NCI-H1694 treated with DMSO at 0.1 percent for 48 hours (cell line): ENCODE results near the gene TCP11L2.

Source experiments
- DNase-seq: peaks from one replicate; lab custom pipeline; 2025; lab: John Stamatoyannopoulos, UW

The TCP11L2 gene

DNA sequence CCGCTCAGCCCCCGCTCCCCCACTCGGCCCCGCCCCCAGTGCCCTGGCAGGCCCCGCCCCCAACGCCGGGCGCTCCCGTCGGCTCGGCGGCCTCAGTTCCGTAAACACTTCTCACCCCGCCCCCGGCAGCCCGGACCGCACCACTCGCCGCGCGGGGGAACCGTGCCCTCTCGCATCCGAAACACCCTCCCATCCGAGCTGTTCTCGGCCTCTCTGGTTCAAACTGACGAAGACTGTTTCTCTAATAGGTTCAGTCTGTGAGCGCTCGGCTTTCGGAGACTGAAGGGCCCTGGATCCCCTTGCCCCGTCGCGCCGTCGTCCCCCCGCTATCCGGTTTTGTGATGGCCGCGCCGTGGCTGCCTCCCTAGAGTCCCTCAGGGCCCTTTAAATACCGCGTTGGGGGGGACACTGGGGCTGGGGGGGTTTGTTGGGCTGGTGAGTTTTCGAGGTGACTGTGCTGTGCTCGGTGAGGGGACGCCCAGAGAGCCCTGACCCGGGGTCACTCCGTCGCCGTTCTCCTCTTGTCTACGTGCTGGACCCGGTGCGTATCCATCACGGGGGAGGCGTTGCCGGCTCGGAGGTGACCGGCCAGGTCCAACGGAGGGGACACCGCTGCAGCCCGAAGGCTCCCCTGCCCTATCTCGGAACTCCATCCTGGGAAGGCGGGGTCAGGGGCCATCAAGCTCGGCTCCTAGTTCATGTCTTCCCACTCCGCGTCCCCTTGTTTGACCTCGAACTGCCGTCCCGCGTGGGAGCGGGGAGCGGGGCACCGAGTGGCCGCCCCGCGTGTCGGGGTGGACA, at the start of gene TCP11L2:
TCP11L2 (plus strand) TSS at position 333 of the 801 bp plus-strand sequence. CDS start 8,343 bp downstream, outside the sequence.
- DNase-seq, result peak; percentile 42

DNA sequence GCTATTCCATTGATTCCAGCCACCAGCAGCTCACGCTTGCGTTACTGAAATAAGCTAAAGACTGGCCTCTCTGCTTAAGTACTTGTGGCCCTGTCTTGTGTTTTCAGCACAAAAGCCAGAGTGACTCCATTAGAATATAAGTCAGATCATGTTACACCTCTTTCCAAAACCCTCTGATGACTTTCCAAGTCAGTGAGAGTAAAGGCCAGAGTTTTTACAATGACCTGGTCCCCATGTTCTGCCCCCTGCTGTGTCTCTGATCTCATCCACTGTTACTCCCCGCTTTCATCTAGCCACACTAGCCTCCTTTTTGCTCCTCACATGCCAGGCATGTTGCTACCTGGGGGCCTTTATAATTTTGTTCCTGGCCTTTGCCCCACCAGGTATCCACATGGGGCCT, 47.8 kb upstream of the TCP11L2 start:
- DNase-seq, result no peak

DNA sequence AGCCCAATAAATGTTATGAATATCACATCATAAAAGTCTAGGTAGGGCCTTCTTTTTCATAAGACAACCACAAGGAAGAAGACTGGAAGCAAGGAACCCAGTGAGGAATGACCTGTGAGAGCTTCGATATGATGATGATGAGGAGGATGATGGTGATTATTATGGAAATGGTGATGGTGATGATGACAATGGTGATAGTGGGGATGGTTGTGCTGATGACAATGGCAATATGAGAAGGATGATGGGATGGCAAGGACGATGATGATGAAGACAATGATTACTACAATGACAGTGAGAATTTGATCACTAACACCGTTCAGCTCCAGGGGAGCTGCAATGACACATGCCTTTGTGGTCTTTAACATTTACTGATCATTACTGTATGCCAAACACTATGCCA, 47.0 kb upstream of the TCP11L2 start:
- no peak for DNase-seq

DNA sequence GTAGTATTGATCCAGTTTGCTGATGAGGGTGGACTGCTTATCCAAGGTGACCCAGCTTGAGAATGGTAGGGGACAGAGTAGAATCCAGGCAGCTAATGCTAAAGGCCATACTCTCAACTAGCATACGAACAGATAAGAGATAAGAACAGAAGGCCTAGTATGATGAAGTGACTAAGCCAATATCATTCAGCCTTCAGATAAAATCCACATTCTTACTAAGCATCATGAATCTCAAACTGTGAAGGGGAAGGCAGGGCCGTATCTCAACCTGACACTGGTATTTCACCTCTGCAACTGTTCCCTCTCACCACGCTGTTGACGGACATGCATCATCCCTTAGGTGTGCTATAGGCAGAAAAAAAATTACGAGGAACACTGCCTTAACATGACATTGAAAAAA, 46.6 kb upstream of the TCP11L2 start:
- DNase-seq, result no peak

DNA sequence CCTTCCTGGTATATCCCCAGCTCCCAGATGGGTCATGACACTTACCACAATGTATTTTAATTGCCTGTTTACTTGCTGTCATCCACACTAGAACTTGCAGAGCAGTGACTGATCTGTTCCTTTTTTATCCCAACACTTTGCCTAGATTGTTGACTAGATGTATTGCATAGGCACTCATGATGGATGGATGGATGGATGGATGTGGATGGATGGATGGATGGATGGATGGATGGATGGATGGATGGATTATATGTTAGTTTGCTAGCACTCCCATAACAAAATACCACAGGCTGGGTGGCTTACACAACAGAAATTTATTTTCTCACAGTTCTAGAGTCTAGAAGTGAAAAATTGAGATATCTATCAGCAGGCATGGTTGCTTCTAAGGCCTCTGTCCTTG, 46.0 kb upstream of the TCP11L2 start:
- DNase-seq, result no peak

DNA sequence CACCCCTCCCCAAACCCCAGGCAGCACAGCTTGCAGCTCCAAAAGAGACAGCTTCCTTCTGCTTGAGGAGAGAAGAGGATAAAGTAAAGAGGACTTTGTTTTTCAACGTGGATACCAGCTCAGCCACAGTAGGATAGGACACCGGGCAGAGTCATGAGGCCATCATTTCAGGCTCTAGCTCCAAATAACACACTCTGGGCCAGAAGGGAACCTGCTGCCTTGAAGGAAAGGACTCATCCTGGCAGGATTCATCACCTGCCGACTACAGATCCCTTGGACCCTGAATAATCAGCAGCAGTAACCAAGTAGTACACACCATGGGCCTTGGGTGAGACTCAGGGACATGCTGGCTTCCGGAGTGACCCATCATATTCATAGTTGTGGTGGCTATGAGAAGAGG, 44.3 kb upstream of the TCP11L2 start:
- DNase-seq, result no peak

DNA sequence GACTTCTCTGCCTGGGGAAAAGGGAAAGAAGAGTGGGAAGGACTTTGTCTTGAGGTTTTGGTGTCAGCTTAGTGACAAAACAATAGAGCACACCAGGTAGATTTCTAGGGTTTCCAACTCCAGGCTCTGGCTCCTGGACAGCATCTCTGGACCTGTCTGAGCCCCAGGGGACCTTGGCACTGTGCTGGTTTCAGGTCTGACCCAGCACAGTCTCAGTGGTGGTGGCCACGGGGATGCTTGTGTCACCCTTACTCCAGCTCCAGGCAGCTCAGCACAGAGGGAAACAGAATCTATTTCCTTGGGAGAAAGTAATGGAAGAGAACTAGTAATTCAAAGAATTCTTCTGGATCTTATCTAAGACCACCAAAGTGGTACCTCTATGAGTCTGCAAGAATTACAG, 43.6 kb upstream of the TCP11L2 start:
- no peak for DNase-seq

DNA sequence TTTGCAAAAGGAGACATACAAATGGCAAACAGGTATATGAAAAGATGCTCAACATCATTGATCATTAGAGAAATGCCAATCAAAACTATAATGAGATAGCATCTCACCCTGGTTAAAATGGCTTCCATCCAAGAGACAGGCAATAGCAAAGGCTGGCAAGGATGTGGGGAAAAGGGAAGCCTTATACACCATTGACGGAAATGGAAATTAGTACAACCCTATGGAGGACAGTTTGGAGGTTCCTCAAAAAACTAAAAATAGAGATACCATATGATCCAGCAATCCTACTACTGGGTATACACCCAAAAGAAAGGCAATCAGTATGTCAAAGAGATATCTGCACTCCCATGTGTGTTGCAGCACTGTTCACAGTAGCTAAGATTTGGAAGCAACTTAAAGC, 37.4 kb upstream of the TCP11L2 start:
- no peak for DNase-seq

DNA sequence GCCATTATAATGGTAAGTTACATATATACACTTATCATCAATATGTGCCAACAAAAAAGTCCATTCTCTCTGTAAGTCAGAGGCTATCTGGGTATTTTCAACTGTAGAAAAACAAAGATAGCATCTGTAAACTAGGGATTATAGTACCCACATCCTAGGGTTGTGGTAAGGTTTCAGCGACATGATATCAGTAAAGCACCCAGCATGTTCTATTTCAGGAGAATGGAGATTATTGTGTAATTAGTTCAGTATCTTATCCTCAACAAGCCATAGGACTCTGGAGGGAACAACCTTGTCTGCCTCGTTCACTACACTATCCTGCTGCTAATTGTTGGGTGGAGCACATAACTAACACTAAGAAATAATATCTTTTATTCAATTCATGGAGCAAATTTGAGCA, 35.0 kb upstream of the TCP11L2 start:
- DNase-seq, result no peak

DNA sequence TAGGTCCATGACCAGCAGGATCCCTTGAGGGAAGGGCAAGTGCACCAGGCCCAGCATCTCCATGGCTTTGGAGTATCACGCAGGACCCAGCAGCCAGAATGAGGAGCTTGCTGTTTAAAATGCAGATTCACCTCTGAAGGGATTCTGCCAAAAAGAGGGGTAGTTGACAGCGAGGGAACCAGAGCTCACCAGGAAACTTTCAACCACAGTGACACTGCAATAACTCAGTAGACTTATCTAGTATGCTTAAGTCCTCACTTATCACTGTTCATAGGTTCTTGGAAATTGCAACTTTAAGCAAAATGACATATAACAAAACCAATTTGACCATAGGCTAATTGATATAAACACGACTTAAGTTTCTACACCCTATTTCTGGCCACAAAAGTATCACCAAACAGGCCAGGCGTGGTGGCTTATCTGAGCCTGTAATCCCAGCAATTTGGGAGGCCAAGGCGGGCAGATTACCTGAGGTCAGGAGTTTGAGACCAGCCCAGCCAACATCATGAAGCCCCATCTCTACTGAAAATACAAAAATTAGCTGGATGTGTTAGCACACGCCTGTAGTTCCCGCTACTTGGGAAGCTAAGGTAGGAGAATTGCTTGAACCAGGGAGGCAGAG, 33.3 kb upstream of the TCP11L2 start:
- DNase-seq, result no peak

DNA sequence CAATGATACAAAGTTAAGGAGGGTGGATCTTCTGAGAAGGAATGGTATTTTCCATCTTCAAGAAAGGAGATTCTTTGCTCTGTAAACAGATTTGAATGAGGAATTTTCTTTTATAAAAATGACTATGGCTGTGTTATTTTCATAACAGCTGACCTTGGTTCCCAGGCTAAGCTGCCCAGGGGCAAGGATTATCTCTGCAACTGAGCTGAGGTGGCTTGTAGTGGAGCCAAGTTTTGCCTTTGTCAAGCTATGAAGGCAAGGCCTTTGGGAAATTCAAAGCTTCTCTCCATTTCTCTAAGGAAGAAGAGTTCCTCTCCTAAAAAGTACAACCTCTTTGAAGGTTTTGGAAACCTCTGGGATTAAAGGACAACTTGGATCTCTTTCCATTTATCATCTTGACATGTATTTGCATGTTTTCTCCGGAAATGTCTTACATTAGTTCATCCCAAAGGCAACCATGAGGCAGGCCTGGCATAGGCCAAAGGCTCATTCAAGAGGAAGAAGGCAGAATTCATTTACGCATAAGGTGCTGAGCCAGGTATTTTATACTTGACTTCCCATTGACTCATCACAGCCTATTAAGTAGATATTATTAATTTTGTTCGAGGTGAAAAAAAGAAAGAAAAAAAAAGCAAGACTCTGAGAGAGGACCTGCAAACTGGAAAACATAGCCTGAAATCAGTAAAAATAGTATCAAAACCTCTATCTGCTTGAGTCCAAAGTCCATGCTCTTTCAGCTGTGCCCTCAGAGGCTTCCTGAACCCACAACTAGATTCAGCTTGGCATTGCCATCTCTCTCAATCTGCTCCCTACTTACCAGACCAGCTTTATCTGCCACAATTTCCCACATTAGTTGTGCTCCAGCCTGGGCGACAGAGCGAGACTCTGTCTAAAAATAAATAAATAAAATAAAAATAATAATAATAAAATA, 30.7 kb upstream of the TCP11L2 start:
- DNase-seq, result no peak

DNA sequence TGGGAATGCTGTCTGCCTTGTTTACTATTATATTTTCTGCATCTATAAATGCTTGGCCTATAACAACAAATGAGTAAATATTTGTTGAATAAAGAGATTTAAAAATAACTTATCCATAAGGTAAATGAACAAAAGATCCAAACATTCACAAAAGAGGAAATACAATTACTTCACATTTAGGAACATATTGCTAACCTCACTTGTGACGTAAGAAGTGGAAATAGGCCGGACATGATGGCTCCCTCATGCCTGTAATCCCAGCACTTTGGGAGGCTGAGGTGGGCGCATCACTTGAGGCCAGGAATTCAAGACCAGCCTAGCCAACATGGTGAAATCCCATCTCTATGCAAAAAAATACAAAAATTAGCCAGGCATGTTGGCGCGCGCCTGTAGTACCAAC, 29.0 kb upstream of the TCP11L2 start:
- DNase-seq, result no peak

DNA sequence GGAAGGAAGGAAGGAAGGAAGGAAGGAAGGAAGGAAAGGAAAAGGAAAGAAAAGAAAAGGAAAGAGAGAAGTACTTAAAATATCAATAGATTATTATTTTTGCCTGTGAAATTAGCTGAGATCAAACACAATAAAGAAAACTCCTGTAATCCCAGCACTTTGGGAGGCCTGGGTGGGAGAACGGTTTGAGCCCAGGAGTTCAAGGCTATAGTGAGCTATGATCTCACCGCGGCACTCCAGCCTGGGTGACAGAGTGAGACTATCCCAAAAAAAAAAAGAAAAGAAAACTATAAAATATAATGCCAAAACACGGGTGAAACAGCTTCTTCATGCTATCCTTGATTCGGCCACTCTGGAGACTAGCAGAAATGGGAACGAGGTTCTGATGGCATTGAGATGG, 28.5 kb upstream of the TCP11L2 start:
- no peak for DNase-seq

DNA sequence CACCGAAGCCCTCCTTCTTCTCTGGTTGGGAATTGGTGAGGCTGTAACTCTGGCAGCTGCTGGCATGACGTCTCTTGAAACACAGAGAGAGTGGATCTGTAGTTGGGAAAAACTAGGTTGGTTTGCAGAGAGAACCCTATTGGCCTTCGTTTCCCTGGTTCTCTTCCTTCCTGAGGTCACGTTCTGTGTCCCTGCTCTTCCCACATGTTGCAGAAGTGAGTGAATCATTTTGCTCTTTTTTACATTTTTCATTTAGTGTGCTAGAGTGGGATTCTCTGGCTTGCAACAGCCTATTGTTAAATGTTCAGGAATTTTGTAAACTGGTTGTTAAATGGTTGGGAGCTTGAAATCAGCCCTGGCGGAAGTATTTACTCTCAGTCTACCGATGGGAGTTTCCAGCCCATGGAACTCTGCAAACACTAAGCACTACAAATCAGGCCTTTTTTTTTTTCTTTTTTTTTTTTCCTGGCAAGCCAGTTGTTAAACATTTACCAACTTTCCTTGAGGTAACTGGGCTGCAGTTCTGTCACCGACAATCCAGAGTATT, 27.9 kb upstream of the TCP11L2 start:
- DNase-seq, result no peak

DNA sequence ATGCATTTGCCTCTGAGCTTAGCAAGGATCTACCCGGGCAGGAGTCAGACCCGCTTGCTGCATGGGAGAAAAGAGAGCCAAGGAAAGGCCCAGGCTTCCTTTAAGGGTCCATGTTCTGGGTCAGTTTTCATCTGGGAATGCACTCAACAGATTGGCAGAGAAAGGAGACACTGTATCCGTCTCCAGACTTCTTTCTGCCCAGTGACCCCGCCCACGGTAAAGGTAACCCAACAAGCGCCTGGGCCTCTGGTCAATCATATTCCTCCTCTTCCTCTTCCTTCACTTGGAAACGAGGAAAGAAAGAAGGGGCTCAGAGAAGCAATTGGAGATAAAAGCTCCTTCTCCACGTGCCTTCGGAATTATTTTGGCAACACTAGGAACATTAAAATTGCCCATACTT, 27.1 kb upstream of the TCP11L2 start:
- DNase-seq, result no peak

DNA sequence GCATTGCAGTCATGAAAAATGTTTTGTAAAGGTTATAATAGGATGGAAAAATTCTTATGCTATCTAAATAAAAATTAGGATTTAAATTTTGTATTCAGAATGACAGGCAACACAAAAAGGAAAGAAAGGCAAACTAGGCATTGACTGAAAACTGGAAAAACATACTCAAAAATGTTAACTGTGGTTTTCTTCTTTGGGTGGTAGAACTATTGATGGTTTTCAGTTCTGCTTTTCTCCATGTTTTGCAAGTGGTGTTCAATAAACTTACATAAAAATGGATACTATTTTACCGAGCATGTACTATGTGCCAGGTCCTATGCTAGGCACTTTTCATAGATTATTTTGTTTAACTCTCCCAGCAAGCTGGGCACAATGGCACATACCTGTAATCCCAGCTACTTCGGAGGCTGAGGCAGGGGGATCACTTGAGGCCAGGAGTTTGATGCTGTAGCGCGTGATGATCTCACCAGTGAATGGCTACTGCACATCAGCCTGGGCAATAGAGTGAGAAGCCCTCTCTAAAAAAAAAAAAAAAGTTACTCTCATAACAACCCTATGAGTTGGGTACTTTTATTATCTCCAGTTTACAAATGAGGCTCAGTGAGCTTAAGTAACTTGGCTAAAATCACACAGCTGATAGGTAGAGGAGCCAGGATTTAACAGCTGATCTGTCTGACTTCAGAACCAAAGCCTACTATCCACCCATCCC, 26.3 kb upstream of the TCP11L2 start:
- DNase-seq, result no peak

DNA sequence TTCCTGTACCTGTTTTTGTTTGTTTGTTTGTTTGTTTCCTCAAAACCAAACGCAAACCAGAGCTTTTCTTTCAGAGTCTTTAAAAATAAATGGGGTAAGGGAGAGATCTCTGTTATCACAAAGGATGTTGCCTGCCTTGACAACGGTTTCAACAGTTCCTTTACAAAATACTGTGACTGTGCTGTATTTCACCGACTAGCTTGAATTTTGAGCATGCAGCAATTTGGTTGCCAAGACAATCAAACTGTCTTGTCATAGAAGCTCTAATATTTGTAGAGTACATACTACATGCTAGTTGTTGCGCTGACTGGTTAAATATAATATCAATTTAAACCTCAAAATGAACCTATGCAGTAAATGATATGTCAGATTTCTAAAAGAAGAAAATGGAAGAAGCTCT, 22.4 kb upstream of the TCP11L2 start:
- no peak for DNase-seq

DNA sequence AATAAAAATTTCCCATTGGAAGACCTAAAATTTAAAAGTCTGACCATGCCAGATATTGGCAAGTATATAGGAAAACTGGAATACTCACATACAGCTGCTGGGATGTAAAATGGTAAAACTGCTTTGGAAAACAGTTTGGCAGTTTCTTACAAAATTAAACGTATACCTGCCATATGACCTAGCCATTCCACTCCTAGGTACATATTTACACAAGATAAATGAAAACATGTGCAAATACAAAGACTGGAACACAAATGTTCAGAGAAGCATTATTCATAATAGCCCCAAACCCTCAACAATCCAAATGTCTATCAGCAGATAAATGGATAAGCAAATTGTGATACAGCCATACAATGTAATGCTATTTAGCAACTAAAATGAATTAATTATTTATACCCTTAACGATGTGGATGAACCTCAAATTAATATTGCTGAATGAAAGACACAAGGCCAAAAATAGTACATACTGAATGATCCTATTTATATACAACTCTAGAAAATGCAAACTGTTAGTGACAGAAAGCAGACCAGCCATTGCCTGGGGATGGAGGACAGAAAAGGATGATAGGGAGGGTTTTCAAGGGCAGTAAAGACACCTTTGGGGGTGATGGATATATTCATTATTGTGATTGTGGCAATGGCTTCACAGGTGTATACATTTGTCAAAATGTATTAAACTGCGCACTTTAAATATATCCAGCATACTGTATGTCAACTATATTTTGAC, 21.3 kb upstream of the TCP11L2 start:
- DNase-seq, result no peak

DNA sequence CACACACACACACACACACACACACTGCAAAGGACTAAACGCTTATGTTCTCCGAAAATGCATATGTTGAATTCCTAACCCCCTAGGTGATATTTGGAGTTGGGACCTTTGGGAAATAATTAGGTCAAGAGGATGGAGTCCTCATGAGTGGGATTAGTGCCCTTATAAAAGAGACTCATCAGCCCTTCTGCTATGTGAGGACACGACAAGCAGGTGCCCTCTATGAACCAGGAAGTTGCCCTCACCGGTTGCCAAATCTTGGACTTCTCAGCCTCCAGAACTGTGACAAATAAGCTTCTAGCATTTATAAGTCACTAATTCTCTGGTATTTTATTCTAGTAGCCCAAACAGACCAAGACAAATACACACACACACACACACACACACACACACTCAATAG, 20.7 kb upstream of the TCP11L2 start:
- no peak for DNase-seq

DNA sequence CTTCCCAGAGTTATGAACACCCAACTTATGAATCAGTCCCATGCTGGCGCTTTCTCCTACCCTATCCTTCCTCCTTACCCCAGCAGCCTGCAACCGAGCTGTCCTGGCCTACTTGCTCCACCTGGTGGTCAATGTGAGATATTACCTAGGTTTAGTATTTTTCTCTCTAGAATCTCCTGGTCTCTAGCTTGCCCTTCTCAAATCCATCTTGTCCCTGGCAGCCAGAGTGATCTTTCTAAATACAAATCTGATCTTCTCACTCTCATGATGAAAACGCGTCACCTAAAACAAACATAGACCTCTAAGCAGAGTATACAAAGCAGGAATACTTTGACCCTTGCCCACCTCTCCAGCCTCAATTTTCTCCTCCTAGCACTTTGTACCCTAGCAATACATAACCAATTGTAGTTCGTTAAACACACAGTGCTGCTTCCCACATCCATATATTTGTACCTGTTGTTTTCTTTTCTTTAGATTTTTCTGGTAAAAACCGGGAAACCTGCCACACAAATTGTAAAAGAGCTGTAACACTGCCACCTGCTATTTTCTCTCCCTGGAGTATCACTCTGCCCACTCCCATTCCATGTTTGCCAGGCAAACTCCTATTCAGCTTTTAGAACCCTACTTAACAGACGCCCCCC, 20.0 kb upstream of the TCP11L2 start:
- peak; percentile 21 for DNase-seq
